ENCODE data around the gene SMARCA4.
"Not testable (repeated sequence)": the region's sequence is repeated elsewhere in the genome, so short reads cannot be mapped to it uniquely, and the experiment has no call there.

SMARCA4 gene

DNA sequence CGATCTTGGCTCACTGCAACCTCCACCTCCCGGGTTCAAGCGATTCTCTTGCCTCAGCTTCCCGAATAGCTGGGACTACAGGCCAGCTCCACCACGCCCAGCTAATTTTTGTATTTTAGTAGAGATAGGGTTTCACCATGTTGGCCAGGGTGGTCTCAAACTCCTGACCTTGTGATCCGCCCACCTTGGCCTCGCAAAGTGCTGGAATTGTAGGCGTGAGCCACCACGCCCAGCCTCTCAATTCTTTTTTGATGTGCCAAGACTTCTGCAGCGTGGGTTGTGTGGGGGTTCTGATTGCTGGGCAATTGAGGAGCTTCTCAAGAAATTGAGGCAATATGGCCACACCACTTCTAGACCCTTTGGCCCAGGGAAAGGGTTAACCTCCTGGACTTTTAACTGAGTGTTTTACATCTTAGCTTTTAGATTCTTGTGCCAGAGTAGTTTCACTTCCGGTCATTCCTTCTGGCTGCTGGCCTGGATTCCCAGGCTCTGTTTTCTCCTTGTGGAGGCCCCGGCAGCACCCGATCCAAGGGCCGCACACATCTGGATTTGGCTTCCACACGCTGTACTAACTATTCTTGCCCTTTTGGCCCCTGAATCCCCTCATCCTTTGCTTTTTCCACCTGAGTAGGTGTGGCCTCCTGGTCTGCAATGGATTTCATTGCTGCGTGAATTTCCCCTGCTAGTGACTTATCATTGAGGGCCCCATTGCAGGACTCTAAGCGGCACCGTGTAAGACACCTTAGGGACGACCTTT lies 14.7 kb downstream of the SMARCA4 start:
- FAIRE-seq (no peak), DNase-seq (ENCODE audit: extremely low spot score, insufficient read length, low read depth) (no peak)

DNA sequence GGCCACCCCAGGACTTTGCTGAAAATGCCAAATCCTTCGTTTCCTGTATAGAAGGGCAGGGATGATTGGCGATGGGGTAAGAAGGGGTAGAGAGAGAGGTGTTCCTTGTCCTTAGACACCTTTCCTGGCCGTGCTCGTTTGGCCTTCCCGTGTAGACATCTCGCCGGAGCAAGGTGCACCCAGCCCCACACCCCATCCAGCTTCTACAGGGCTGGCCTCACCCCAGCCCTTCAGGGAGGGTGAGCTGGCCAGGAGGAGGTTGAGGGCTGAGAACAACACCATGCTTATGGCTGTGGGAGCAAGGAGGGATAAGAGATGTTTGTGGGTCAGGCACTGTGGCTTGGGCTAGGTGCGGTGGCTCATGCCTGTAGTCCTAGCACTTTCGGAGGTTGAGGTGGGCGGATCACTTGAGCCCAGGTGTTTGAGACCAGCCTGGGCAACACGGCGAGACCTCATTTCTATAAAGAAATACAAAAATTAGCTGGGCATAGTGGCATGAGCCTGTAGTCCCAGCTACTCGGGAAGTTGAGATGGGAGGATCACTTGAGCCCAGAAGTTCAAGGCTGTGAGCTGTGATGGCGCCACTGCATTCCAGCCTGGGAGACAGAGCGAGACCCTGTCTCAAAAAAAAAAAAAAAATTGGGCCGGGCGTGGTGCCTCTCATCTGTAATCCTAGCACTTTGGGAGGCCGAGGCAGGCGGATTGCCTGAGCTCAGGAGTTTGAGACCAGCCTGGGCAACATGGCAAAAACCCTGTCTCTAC lies 15.5 kb downstream of the SMARCA4 start:
- FAIRE-seq, result no peak
- DNase-seq (ENCODE audit: extremely low spot score, insufficient read length, low read depth), result no peak

GRCh38 chr19:10977742-10978092 lies 16.9 kb downstream of the SMARCA4 start:
- no peak for FAIRE-seq
- DNase-seq (ENCODE audit: extremely low spot score, insufficient read length, low read depth), result no peak

DNA sequence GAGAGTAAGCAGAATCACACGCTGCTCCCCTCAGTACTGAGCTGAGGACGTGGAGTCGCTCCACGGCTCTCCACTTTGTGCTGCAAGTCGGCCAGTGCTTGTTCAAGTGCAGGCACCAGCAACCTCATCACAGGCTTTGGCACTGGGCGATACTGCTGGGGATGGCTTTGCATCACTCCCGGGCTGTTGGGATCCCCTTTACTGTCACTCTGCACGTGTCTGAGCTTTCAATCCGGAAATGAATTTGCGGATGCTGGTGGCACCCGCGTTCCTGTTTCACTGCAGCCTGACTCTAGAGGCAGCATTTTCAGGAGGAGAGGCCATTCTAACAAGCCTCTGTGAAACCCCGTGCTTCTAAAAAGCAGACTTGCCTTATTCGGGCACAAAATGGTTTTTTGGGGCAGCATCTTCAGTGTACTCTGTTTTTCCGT lies 19.1 kb downstream of the SMARCA4 start:
- DNase-seq (ENCODE audit: extremely low spot score, insufficient read length, low read depth), result no peak
- FAIRE-seq, result peak; percentile 83

DNA sequence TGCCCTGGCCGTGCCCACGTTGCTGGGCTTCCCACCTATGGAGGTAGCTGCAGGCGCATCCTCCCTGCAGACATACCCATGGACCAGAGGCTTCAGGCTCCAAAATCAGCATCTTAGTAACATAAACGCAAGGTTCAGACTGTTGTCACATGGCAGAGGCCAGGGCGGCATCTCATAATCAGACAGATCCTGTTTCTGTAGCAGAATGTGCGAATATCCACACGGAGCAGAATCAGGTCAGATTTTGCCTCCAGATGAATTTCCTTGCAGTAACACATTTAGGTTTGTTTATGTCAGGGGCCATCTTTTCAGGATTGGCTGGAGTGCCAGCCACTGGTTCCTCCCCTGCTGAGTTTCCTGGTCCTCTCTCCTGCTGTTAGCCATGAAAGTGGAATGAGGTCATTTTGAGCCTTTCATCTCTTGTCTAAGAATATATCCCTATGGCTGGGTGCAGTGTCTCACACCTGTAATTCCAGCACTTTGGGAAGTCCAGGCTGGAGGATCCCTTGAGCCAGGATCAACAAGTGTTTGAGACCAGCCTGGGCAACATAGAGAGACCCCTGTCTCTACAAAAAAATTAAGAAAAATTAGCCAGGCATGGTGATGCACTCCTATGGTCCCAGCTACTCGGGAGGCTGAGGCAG lies 20.5 kb downstream of the SMARCA4 start:
- DNase-seq (ENCODE audit: extremely low spot score, insufficient read length, low read depth), result no peak

GRCh38 chr19:10983026-10983425 lies 22.2 kb downstream of the SMARCA4 start:
- DNase-seq (ENCODE audit: extremely low spot score, insufficient read length, low read depth) (no peak), FAIRE-seq (no peak)

More for the DNA sequence above, 20.5 kb downstream of the SMARCA4 start:
- no peak for FAIRE-seq

DNA sequence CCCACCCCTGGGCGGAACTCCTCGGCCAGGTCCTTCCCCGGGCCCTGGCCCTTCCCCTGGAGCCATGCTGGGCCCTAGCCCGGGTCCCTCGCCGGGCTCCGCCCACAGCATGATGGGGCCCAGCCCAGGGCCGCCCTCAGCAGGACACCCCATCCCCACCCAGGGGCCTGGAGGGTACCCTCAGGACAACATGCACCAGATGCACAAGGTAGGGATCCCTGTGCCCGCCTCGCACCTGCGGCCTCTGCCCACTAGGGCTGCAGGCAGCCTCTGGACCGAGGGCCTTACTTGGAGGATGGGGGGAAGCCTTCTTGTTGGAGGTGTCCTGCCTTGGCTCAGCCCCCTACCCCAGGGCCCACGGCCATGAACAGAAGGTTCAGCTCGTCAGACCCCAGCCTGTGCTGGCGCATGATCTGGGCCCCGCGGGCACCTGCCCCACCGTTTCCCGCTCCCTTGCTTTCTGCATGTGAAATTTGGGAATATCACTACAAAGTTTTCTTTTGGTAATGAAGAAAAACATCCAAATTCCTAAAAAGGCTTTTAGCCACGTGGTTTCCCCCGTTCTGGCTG lies 23.4 kb downstream of the SMARCA4 start:
- DNase-seq (ENCODE audit: extremely low spot score, insufficient read length, low read depth), result no peak
- FAIRE-seq, result no peak

DNA sequence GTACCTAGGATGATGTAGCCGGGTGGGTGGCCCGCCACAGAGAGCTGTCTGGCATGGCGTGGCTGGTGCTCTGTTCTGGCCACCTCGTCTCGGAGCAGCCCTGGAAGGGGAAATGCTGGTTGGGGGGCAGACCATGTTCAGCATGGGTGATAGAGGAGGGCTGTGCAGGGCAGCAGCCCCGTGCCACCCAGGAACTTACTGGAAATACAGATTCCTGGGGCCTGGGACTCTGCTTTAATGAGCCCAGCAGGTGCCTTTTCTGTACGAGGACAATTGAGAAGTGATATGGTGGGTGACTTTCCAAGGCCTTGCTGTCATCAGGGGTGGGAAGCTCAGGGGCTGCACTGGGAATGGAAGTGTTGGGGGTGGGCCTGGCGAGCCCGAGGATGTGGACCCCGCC lies 24.7 kb downstream of the SMARCA4 start:
- FAIRE-seq (no peak), DNase-seq (ENCODE audit: extremely low spot score, insufficient read length, low read depth) (no peak)

DNA sequence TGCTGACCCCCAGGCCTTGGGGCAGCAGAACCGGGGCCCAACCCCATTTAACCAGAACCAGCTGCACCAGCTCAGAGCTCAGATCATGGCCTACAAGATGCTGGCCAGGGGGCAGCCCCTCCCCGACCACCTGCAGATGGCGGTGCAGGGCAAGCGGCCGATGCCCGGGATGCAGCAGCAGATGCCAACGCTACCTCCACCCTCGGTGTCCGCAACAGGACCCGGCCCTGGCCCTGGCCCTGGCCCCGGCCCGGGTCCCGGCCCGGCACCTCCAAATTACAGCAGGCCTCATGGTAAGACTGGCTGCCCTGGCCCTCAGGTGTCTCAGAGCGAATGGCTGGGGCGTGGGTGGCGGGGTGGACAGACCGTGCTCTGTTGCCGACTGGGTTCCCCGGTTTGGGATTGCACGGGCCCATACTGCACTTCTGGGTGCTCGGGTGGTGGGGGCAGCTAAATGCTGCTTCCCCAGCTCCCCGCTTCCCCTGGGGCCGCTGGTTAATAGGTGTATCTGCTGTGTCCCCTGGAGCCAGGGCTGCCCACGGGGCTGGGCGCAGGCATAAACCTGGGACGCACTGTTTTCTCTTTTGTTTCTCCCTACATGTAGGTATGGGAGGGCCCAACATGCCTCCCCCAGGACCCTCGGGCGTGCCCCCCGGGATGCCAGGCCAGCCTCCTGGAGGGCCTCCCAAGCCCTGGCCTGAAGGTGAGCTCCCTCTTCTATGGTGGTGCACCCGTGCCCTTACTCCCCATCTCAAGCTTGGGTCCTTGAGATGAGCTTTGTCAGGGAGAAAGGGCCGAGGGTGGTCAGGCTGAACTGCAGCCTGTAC lies 25.7 kb downstream of the SMARCA4 start:
- FAIRE-seq (no peak), DNase-seq (ENCODE audit: extremely low spot score, insufficient read length, low read depth) (no peak)

DNA sequence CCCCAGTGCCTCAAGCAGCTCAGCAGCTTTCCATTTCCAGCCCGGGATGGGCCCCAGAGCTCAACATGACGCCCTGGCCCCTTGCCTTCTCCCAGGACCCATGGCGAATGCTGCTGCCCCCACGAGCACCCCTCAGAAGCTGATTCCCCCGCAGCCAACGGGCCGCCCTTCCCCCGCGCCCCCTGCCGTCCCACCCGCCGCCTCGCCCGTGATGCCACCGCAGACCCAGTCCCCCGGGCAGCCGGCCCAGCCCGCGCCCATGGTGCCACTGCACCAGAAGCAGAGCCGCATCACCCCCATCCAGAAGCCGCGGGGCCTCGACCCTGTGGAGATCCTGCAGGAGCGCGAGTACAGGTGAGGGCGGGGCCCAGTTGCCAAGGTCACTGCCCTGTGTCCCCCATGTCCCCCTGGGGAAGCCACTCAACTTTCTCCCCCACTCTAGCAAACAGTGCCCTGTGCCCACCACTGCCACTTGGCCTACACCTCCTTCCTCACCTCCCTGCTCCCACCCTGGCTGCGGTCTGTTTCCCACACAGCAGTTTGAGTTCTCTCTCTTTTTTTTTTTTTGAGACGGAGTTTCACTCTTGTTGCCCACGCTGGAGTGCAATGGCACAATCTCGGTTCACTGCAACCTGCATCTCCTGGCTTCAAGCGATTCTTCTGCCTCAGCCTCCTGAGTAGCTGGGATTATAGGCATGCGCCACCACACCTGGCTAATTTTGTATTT lies 26.9 kb downstream of the SMARCA4 start:
- no peak for FAIRE-seq
- DNase-seq (ENCODE audit: extremely low spot score, insufficient read length, low read depth), result no peak

- DNase-seq (ENCODE audit: extremely low spot score, insufficient read length, low read depth) (no peak), FAIRE-seq (no peak)
Observed at GRCh38 chr19:10988380-10988779, 27.6 kb downstream of the SMARCA4 start.

DNA sequence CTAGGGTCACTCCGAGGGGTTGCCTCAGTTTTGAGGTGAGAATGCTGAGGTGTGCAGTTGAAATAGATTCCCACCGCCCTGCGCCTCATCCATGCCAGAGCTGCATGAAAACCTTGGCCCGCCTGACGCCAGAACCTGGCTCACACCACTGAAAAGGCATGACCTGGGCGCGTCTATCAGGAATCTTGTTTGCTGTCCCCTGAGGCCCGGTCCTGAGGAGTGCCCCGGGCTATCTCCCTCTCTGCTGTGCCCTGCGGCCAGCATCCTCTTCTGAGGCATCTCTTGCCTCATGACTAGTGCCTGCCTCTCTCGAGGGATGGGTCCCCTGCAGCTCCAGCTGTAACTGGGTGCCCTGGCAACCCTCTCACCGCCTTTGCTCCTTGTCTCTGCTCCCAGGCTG lies 28.1 kb downstream of the SMARCA4 start:
- DNase-seq (ENCODE audit: extremely low spot score, insufficient read length, low read depth) (no peak), FAIRE-seq (no peak)

GRCh38 chr19:10991076-10991475 lies 30.2 kb downstream of the SMARCA4 start:
- FAIRE-seq (no peak), DNase-seq (ENCODE audit: extremely low spot score, insufficient read length, low read depth) (no peak)

- FAIRE-seq (no peak), DNase-seq (ENCODE audit: extremely low spot score, insufficient read length, low read depth) (no peak)
Observed at GRCh38 chr19:10991521-10992081, 30.8 kb downstream of the SMARCA4 start.

DNA sequence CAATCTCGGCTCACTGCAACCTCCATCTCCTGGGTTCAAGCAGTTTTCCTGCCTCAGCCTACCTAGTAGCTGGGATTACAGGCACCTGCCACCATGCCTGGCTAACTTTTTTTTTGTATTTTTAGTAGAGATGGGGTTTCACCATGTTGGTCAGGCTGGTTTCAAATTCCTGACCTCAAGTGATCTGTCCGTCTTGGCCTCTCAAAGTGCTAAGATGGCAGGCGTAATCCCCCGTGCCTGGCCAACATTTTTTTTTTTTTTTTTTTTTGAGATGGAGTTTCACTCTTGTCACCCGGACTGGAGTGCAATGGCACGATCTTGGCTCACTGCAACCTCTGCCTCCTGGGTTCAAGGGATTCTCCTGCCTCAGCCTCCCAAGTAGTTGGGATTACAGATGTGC lies 31.3 kb downstream of the SMARCA4 start:
- FAIRE-seq; DNase-seq (ENCODE audit: extremely low spot score, insufficient read length, low read depth): not testable (repeated sequence)

- DNase-seq (ENCODE audit: extremely low spot score, insufficient read length, low read depth) (no peak), FAIRE-seq (no peak)
Observed at GRCh38 chr19:10995926-10996600, 35.2 kb downstream of the SMARCA4 start.

GRCh38 chr19:10998045-10998533 lies 37.3 kb downstream of the SMARCA4 start:
- FAIRE-seq, result no peak
- no peak for DNase-seq (ENCODE audit: extremely low spot score, insufficient read length, low read depth)

GRCh38 chr19:10998666-10999065 lies 37.8 kb downstream of the SMARCA4 start:
- FAIRE-seq (no peak), DNase-seq (ENCODE audit: extremely low spot score, insufficient read length, low read depth) (no peak)

Measured in GM18507 (cell line).